PFSK-1 (cell line): ENCODE measurements around the gene BCO1.

Experiments used
- FOXP2 ChIP-seq: optimal IDR thresholded peaks from 2 replicates; pipeline ENCODE3; 2011; ENCODE audit warnings: borderline replicate concordance, control low read depth, inconsistent platforms; ENCODE audit not compliant: insufficient read depth; ENCODE audit errors: extremely low read length, extremely low read depth
- POLR2AphosphoS5 ChIP-seq: IDR thresholded peaks from 2 replicates; pipeline ENCODE4 v1.6.1; 2012; ENCODE audit warnings: low read depth, mild to moderate bottlenecking, control low read depth, low read length, moderate library complexity
- SIN3A ChIP-seq: IDR thresholded peaks from 2 replicates; pipeline ENCODE4 v1.6.1; 2012; ENCODE audit warnings: mild to moderate bottlenecking, low read length, moderate library complexity, borderline replicate concordance; ENCODE audit not compliant: insufficient read depth
- TAF1 ChIP-seq: IDR thresholded peaks from 2 replicates; pipeline ENCODE4 v1.6.1; 2012; ENCODE audit warnings: low read length, control low read depth, borderline replicate concordance; ENCODE audit not compliant: insufficient read depth
- TF ChIP-seq, protein P1 (sequence below), 2 experiments: IDR thresholded peaks; 2 replicates each; pipeline versions ENCODE4 v1.6.1 to v1.8.0; 2011 to 2012; ENCODE audit warnings: low read depth in 2 of 2, low read length in 2 of 2, control low read depth in 1 of 2, inconsistent platforms in 1 of 2, mild to moderate bottlenecking in 1 of 2, moderate library complexity in 1 of 2; ENCODE audit not compliant: insufficient read depth in 1 of 2

Gene BCO1

DNA sequence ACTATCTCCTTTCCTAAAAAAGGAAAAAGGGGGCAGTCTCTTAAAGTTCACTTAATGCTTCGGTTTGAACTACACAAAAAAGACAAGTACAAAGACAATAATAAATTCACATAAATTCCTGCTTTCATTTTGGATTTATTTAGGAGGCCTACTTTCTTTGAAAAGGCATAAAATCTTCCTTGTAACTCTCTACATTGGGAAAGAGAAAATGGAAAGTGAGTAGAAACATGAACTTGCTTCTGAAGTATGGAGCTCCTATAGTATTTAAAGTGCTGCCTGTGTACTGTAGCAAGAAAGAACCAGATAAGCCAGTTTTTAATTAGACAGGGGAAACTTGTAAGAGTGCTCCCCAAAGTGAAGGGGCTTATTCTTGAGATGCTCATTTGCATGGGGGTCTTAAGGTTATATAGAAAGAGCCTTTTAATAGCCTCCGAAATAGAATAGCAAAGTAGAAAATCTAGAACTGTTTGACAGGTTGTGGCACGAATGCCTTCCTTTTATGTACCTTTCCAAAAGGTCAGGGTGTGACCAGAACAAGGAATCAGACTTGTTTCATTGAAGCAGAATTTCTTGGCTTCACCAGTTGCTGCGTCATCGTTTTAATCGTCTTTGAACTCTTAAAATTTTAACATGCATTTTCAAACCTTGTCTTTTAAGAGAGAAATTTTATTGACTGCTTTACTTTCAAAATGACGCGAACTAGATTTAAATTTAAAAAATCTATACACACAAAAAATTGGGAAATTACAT, 89.1 kb downstream of the BCO1 start:
- TF ChIP-seq TAF1 = no peak
- TF ChIP-seq, protein P1, sequence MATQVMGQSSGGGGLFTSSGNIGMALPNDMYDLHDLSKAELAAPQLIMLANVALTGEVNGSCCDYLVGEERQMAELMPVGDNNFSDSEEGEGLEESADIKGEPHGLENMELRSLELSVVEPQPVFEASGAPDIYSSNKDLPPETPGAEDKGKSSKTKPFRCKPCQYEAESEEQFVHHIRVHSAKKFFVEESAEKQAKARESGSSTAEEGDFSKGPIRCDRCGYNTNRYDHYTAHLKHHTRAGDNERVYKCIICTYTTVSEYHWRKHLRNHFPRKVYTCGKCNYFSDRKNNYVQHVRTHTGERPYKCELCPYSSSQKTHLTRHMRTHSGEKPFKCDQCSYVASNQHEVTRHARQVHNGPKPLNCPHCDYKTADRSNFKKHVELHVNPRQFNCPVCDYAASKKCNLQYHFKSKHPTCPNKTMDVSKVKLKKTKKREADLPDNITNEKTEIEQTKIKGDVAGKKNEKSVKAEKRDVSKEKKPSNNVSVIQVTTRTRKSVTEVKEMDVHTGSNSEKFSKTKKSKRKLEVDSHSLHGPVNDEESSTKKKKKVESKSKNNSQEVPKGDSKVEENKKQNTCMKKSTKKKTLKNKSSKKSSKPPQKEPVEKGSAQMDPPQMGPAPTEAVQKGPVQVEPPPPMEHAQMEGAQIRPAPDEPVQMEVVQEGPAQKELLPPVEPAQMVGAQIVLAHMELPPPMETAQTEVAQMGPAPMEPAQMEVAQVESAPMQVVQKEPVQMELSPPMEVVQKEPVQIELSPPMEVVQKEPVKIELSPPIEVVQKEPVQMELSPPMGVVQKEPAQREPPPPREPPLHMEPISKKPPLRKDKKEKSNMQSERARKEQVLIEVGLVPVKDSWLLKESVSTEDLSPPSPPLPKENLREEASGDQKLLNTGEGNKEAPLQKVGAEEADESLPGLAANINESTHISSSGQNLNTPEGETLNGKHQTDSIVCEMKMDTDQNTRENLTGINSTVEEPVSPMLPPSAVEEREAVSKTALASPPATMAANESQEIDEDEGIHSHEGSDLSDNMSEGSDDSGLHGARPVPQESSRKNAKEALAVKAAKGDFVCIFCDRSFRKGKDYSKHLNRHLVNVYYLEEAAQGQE (IDR thresholded peaks at IDR 0.05; ENCODE audit: insufficient read depth in 1 of 2, low read depth in 2 of 2, low read length in 2 of 2) = no peak
- TF ChIP-seq POLR2AphosphoS5 = no peak
- TF ChIP-seq SIN3A = no peak
- TF ChIP-seq FOXP2 = no peak

DNA sequence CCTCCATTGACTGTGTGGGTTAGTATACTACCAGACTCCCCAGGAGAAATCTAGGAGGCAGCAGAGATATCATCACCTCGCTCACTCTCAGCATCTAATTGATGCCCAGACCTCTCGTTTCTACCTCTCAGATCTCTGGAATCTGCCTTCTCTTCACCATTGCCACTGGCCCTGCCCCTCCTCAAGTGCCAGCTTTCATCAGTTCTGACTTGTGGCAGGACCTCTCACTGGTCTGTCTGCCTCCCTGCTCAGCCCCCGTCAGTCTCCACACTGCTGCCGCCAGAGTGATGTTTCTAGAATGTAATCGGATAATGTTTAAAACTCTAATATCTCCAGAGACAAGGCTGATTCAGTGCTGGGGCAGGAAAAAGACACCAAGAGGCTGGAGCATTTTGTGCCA, 91.5 kb downstream of the BCO1 start:
- no peak for TF ChIP-seq FOXP2
- TF ChIP-seq TAF1 = no peak
- TF ChIP-seq, protein P1 (IDR thresholded peaks at IDR 0.05; ENCODE audit: insufficient read depth in 1 of 2, low read depth in 2 of 2, low read length in 2 of 2) = no peak
- no peak for TF ChIP-seq SIN3A
- no peak for TF ChIP-seq POLR2AphosphoS5

DNA sequence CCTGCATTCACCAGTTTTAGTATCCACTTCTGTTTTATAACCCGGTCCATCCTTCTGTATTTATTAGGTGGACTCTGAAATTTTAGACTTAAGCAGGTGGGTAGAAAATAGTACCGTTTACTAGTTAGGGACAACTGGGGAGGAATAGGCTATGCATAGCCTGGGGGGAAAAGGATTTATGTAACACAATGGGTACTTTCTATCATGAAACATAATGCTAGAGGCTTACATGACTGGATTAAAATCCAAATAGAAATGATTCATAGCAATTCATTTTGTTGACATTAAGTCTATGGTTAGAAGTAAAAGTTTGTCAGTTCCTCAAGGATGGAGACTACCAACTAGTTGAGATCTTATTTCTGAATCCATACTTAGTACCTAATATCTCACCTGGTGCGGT, 94.9 kb downstream of the BCO1 start:
- no peak for TF ChIP-seq FOXP2
- no peak for TF ChIP-seq POLR2AphosphoS5
- no peak for TF ChIP-seq SIN3A
- TF ChIP-seq TAF1 = no peak
- TF ChIP-seq, protein P1 (IDR thresholded peaks at IDR 0.05; ENCODE audit: insufficient read depth in 1 of 2, low read depth in 2 of 2, low read length in 2 of 2) = no peak

DNA sequence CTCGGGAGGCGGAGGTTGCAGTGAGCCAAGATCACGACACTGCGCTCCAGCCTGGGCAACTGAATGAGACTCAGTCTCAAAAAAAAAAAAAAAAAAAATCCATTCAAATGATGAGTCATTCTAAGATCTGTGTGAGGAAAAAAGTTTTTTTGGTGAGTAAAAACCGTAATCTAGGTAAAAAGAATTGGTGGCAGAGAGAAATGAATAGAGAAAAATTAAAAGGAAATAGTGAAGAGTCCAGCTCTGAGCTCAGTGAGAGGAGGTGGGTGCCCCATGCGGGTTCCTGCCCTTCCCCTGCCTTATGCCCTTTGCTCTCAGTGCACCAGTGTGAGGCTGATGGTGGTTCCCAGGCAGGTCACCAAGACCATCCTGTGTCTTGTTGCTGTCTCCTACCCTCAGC, 97.2 kb downstream of the BCO1 start:
- TF ChIP-seq, protein P1 (IDR thresholded peaks at IDR 0.05; ENCODE audit: insufficient read depth in 1 of 2, low read depth in 2 of 2, low read length in 2 of 2) = no peak
- no peak for TF ChIP-seq POLR2AphosphoS5
- TF ChIP-seq TAF1 = no peak
- no peak for TF ChIP-seq FOXP2
- TF ChIP-seq SIN3A = no peak
